Ascending aorta (tissue), 2 donors: ENCODE results near the gene GSDME. TPM values are rescaled to one million over a fixed set of nuclear protein-coding genes. Genes with fewer than 3 reads are reported as not detected.
A peak's percentile ranks its signal among the peaks of the same experiment; 100 is the strongest.

Experiments
- DNase-seq, 2 donors: peaks; one replicate each; pipeline ENCODE4 v3.0.0-alpha.2; 2019; ENCODE audit warnings: low spot score in 2 of 2
- H3K27ac ChIP-seq, 2 donors: fragments of 200-600 bp; sonication (generic); one replicate each; pipeline ENCODE4 v1.5.1; 2016 to 2017; ENCODE audit warnings: mild to moderate bottlenecking in 1 of 2
- H3K27me3 ChIP-seq: fragments of 200-600 bp; sonication (generic); one replicate; pipeline ENCODE4 v1.5.1; 2017
- H3K36me3 ChIP-seq, 2 donors: fragments of 200-600 bp; sonication (generic); one replicate each; pipeline ENCODE4 v1.5.1; 2016
- H3K4me1 ChIP-seq, 2 donors: fragments of 200-600 bp; sonication (generic); one replicate each; pipeline ENCODE4 v1.5.1; 2016 to 2017; ENCODE audit warnings: mild to moderate bottlenecking in 1 of 2
- H3K4me3 ChIP-seq, 2 donors: fragments of 200-600 bp; sonication (generic); one replicate each; pipeline ENCODE4 v1.5.1; 2016 to 2017; ENCODE audit warnings: mild to moderate bottlenecking in 1 of 2
- H3K9me3 ChIP-seq, 2 donors: fragments of 200-600 bp; sonication (generic); one replicate each; pipeline ENCODE4 v1.5.1; 2016
- intact Hi-C: fragments of 100-400 bp; cut with DNase I; formaldehyde crosslinking; loops from one replicate; pipeline ENCODE4 v1.15.1; 2023
- total RNA-seq: library from RNA; depleted of rRNA; stranded (reverse); fragments of >200 nt; gene quantifications from one replicate; pipeline ENCODE4 v1.1.0, GENCODE V29; 2016
- TF ChIP-seq, protein P1 (sequence below), 3 experiments: fragments of 200-600 bp in 2 of 3; fragments of 450-650 bp in 1 of 3; sonication (generic) in 2 of 3; IDR thresholded peaks; one replicate each; pipeline ENCODE4 v1.5.1; 2016 to 2019; ENCODE audit warnings: antibody characterized with exemption in 3 of 3, mild to moderate bottlenecking in 1 of 3, moderate library complexity in 1 of 3

The GSDME gene
- total RNA-seq, 1 donor from 2014 or later, result 14.9 TPM

DNA sequence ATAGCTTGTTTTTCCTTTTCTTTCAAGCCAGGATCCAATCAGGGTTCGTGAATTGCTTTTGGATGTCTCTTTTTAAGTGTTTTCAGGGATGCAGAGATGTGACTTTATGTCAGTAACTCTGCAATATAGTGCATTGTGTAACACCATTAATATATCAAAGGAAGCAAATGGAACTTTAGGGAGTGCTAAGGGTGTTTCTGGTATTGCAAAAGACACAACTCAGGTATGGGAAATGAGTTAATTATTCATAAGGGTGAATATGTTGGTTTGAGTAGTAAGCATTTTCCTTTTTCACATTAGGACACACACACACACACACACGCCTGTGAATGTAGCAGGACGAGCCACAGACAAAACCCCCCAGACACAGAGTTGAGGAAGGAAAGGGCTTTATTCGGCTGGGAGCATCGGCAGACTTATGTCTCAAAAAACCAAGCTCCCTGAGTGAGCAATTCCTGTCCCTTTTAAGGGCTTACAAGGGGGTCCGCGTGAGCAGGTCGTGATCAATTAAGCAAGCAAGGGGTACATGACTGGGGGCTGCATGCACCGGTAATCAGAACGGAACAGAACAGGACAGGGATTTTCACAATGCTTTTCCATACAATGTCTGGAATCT lies 31.8 kb upstream of the GSDME start:
- no peaks in the 10 kb centered on the region for H3K4me1 ChIP-seq
- H3K9me3 ChIP-seq, result no peaks in the 10 kb centered on the region
- TF ChIP-seq, protein P1, sequence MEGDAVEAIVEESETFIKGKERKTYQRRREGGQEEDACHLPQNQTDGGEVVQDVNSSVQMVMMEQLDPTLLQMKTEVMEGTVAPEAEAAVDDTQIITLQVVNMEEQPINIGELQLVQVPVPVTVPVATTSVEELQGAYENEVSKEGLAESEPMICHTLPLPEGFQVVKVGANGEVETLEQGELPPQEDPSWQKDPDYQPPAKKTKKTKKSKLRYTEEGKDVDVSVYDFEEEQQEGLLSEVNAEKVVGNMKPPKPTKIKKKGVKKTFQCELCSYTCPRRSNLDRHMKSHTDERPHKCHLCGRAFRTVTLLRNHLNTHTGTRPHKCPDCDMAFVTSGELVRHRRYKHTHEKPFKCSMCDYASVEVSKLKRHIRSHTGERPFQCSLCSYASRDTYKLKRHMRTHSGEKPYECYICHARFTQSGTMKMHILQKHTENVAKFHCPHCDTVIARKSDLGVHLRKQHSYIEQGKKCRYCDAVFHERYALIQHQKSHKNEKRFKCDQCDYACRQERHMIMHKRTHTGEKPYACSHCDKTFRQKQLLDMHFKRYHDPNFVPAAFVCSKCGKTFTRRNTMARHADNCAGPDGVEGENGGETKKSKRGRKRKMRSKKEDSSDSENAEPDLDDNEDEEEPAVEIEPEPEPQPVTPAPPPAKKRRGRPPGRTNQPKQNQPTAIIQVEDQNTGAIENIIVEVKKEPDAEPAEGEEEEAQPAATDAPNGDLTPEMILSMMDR (IDR thresholded peaks at IDR 0.05), result no peak
- no peaks in the 10 kb centered on the region for H3K27me3 ChIP-seq
- H3K36me3 ChIP-seq, result no peaks in the 10 kb centered on the region
- no peak overlapping the region for H3K27ac ChIP-seq
- H3K4me3 ChIP-seq, result no peak overlapping the region
- intact Hi-C loops, result no loop called here
- DNase-seq, result no peak

DNA sequence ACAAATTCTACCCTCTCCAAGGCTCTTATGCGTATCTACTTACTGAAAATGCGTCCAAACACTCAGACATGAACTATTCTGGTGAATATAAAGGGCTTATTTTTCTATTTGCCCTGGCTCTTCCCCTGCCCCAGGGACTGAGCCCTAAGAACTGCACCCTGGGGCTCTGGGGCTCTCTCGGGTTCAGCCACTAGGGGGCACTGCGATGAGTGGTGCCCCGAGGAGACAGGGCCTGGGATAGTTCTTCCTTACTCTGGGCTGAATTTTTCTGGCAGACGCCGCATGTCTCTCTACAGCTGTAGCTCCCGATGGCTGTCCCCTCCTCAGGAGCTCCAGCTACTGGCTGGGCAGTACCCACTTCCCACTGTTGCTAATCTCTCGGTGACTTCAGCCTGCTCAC lies 30.8 kb upstream of the GSDME start:
- DNase-seq, result no peak
- TF ChIP-seq, protein P1 (IDR thresholded peaks at IDR 0.05), result peak in 2 of 3 experiments; percentile 6 to 12
- Histone ChIP-seq H3K4me3 (no peak overlapping the region), H3K27me3 (no peaks in the 10 kb centered on the region), H3K27ac (no peak overlapping the region), H3K36me3 (no peaks in the 10 kb centered on the region), H3K9me3 (no peaks in the 10 kb centered on the region), H3K4me1 (no peaks in the 10 kb centered on the region)
- intact Hi-C loops, result no loop called here

- no peaks in the 10 kb centered on the region for H3K27me3 ChIP-seq
- DNase-seq, result peak; percentile 49 to 70
- TF ChIP-seq, protein P1 (IDR thresholded peaks at IDR 0.05), result no peak
- H3K4me3 ChIP-seq, result no peak overlapping the region
- H3K9me3 ChIP-seq, result no peaks in the 10 kb centered on the region
- intact Hi-C loops, result no loop called here
- H3K27ac ChIP-seq, result no peak overlapping the region
- H3K4me1 ChIP-seq, result no peaks in the 10 kb centered on the region
- no peaks in the 10 kb centered on the region for H3K36me3 ChIP-seq
Measured at GRCh38 chr7:24786941-24787340, 29.7 kb upstream of the GSDME start.

- TF ChIP-seq, protein P1 (IDR thresholded peaks at IDR 0.05), result no peak
- H3K27ac ChIP-seq, result no peak overlapping the region
Measured at GRCh38 chr7:24786306-24786705, 29.0 kb upstream of the GSDME start.

GRCh38 chr7:24784277-24784676 lies 27.0 kb upstream of the GSDME start:
- Histone ChIP-seq H3K4me1 (no peaks in the 10 kb centered on the region), H3K27me3 (no peaks in the 10 kb centered on the region), H3K9me3 (no peaks in the 10 kb centered on the region), H3K4me3 (no peak overlapping the region), H3K27ac (no peak overlapping the region), H3K36me3 (no peaks in the 10 kb centered on the region)
- intact Hi-C loops, result no loop called here
- DNase-seq, result no peak
- TF ChIP-seq, protein P1 (IDR thresholded peaks at IDR 0.05), result no peak

More at GRCh38 chr7:24786306-24786705, 29.0 kb upstream of the GSDME start:
- Histone ChIP-seq H3K9me3 (no peaks in the 10 kb centered on the region), H3K4me1 (no peaks in the 10 kb centered on the region), H3K27me3 (no peaks in the 10 kb centered on the region), H3K4me3 (no peak overlapping the region), H3K36me3 (no peaks in the 10 kb centered on the region)
- DNase-seq, result no peak
- intact Hi-C loops, result no loop called here

DNA sequence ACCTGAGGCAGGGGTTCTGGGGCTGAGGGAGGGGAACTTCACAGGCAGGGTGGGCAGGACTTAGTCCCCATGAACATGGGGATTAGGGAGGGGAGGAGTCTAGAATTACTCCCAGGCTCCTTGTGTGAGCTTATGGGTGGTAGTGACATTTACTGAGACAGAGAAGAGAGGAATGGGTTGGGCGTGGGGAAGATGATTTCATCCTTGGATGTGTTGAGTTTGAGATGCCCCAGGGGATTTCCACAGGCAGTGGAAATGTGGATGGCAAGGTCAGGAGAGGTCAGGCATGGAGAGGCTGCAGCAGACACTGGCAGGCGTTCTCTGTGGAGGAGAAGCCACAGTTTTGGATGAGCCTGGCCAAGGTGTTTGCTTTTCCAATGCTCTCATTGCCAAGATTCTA lies 26.4 kb upstream of the GSDME start:
- no peaks in the 10 kb centered on the region for H3K9me3 ChIP-seq
- H3K36me3 ChIP-seq, result no peaks in the 10 kb centered on the region
- H3K4me3 ChIP-seq, result no peak overlapping the region
- no peak overlapping the region for H3K27ac ChIP-seq
- H3K4me1 ChIP-seq, result no peaks in the 10 kb centered on the region
- intact Hi-C loops, result no loop called here
- TF ChIP-seq, protein P1 (IDR thresholded peaks at IDR 0.05), result no peak
- H3K27me3 ChIP-seq, result no peaks in the 10 kb centered on the region
- DNase-seq, result no peak
